Suprapubic skin (tissue), 4 donors: Measurements from ENCODE around the gene PIGL. TPM values are rescaled to one million over a fixed set of nuclear protein-coding genes. Genes with fewer than 3 reads are reported as not detected.
"Not testable (repeated sequence)": the region's sequence is repeated elsewhere in the genome, so short reads cannot be mapped to it uniquely, and the experiment has no call there.

Source experiments
- DNase-seq, 2 donors: peaks; one replicate each; pipeline ENCODE4 v3.0.0-alpha.2; 2019; ENCODE audit warnings: low spot score in 2 of 2
- H3K27ac ChIP-seq: fragments of 200-600 bp; sonication (generic); one replicate; pipeline ENCODE4 v1.5.1; 2019
- H3K27me3 ChIP-seq: fragments of 200-600 bp; sonication (generic); one replicate; pipeline ENCODE4 v1.5.1; 2019
- H3K36me3 ChIP-seq: fragments of 200-600 bp; sonication (generic); one replicate; pipeline ENCODE4 v1.5.1; 2019
- H3K4me1 ChIP-seq: fragments of 200-600 bp; sonication (generic); one replicate; pipeline ENCODE4 v1.5.1; 2019
- H3K4me3 ChIP-seq: fragments of 200-600 bp; sonication (generic); one replicate; pipeline ENCODE4 v1.5.1; 2019; ENCODE audit warnings: mild to moderate bottlenecking
- H3K9me3 ChIP-seq: fragments of 200-600 bp; sonication (generic); one replicate; pipeline ENCODE4 v1.5.1; 2019
- EP300 ChIP-seq: sonication (generic); formaldehyde crosslinking; IDR thresholded peaks from one replicate; pipeline ENCODE4 v1.6.1; 2017; ENCODE audit warnings: antibody characterized with exemption
- POLR2A ChIP-seq, 2 donors: fragments of 450-650 bp; IDR thresholded peaks; one replicate each; pipeline ENCODE4 v1.6.1; 2017; ENCODE audit warnings: antibody characterized with exemption in 2 of 2, mild to moderate bottlenecking in 2 of 2, moderate library complexity in 2 of 2
- POLR2AphosphoS5 ChIP-seq, 3 donors: sonication (generic); formaldehyde crosslinking; IDR thresholded peaks; one replicate each; pipeline ENCODE4 v1.6.1; 2017; ENCODE audit warnings: antibody characterized with exemption in 3 of 3
- WGBS: methylation state at CpG from one replicate; pipeline ENCODE4 v1.1.5; 2018; 5-methylcytosine and 5-hydroxymethylcytosine counted together
- total RNA-seq, 4 donors: library from RNA; depleted of rRNA; stranded (reverse); fragments of >200 nt; gene quantifications; one replicate each; pipeline ENCODE4 v1.1.0, GENCODE V29; 2016
- TF ChIP-seq, protein P1 (sequence below), 2 donors: fragments of 200-600 bp in 1 of 2; fragments of 450-650 bp in 1 of 2; sonication (generic) in 1 of 2; IDR thresholded peaks; one replicate each; pipeline ENCODE4 v1.5.1; 2016 to 2019; ENCODE audit warnings: antibody characterized with exemption in 2 of 2, mild to moderate bottlenecking in 1 of 2, moderate library complexity in 1 of 2

PIGL gene
- total RNA-seq, 4 donors from 2014 or later = 59.5 to 287 (median 76.6) TPM

GRCh38 chr17:16286947-16287562, 70.0 kb downstream of the PIGL start:
- Histone ChIP-seq H3K4me3 (no peak overlapping the region), H3K9me3 (no peaks in the 10 kb centered on the region), H3K27ac (peak overlapping the region; percentile 88), H3K36me3 (no peaks in the 10 kb centered on the region), H3K27me3 (no peaks in the 10 kb centered on the region), H3K4me1 (peaks cover 30% of the 10 kb centered on the region)
- WGBS = 77% methylated on average over 5 of the region's 10 CpGs
- TF ChIP-seq, protein P1, sequence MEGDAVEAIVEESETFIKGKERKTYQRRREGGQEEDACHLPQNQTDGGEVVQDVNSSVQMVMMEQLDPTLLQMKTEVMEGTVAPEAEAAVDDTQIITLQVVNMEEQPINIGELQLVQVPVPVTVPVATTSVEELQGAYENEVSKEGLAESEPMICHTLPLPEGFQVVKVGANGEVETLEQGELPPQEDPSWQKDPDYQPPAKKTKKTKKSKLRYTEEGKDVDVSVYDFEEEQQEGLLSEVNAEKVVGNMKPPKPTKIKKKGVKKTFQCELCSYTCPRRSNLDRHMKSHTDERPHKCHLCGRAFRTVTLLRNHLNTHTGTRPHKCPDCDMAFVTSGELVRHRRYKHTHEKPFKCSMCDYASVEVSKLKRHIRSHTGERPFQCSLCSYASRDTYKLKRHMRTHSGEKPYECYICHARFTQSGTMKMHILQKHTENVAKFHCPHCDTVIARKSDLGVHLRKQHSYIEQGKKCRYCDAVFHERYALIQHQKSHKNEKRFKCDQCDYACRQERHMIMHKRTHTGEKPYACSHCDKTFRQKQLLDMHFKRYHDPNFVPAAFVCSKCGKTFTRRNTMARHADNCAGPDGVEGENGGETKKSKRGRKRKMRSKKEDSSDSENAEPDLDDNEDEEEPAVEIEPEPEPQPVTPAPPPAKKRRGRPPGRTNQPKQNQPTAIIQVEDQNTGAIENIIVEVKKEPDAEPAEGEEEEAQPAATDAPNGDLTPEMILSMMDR (IDR thresholded peaks at IDR 0.05) = no peak
- no peak for TF ChIP-seq EP300
- DNase-seq = no peak

DNA sequence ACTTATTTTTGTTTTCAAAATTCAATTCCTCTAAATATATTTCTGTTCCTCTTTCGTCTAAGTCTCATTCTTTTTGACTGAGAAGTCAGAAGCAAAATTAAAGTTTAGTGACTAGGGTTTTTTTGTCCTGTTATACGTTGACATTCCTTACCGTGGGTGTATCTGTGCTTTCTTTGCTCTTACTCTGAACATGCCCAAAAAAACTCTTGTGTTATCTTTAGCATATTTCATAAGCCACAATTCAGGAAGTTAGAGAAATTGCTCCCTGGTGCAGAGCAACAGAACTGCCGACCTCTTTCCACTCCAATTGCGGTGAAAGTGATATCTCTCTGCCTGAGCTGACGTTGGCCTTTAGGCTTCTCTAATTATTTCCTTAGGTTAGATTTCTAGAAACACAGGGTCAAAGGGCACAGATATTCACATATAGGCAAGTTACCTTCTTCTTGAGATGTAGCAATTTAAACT, 70.6 kb downstream of the PIGL start:
- no peak for TF ChIP-seq POLR2A (IDR thresholded peaks at IDR 0.05)
- no peak for TF ChIP-seq POLR2AphosphoS5 (IDR thresholded peaks at IDR 0.05)
- Histone ChIP-seq H3K4me1 (peaks cover 30% of the 10 kb centered on the region), H3K9me3 (no peaks in the 10 kb centered on the region), H3K27me3 (no peaks in the 10 kb centered on the region), H3K36me3 (no peaks in the 10 kb centered on the region), H3K27ac (peak overlapping the region; percentile 88), H3K4me3 (no peak overlapping the region)
- 42% methylated on average over 6 of the region's 6 CpGs for WGBS
- DNase-seq = no peak

DNA sequence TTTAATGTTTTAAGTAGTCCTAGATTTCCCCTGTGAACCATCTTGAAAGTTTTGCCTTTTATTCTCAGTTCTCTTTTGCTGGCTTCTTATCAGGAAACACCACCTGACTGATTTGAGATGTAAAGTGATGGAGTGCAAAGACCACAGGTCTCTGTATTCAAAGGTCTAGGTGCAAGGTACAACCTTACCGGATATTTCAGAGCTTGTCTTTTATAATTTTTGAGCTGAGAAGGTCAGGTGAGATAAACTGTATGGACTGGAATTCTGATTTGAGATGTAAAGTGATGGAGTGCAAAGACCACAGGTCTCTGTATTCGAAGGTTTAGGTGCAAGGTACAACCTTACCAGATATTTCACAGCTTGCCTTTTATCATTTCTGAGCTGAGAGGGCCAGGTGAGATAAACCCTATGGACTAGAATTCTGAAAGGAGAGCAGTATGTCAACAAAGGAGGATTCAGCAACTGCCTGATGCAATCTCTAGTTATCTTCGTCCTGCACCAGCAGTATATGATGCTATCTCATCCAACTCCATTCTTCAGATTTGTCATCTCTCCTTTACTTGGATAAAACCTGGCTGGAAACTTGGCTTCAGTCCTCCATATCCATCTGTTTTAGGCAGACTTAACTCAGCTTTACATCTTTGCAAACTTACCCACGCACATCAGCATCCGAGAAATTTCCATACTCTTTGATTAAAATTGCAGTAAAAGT, 72.0 kb downstream of the PIGL start:
- Histone ChIP-seq H3K36me3 (no peaks in the 10 kb centered on the region), H3K9me3 (no peaks in the 10 kb centered on the region), H3K27me3 (no peaks in the 10 kb centered on the region), H3K27ac (no peak overlapping the region), H3K4me1 (peaks cover 30% of the 10 kb centered on the region), H3K4me3 (no peak overlapping the region)
- no peak for DNase-seq
- TF ChIP-seq POLR2A (IDR thresholded peaks at IDR 0.05) (no peak), POLR2AphosphoS5 (IDR thresholded peaks at IDR 0.05) (no peak), EP300 (no peak)
- TF ChIP-seq, protein P1 (IDR thresholded peaks at IDR 0.05) = no peak
- 89% methylated on average over 5 of the region's 5 CpGs for WGBS

DNA sequence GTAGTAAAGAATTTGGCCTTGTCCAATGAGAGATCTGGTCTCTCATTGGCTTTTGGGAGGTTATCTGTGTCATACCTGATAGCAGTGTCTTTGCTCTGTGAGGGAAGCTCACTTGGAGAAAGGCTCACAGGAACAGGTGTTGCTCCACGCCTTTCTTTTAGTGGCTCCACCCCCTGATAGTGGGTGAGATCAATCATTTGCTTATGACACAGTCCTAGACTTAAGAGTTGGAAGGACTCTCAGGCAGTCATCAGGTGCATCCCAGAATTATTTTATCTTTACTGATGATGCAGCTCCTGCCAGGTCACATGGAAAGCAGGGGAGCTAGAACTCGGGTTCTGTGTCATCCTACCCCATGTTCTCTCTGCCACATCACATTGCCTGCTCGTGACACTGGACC, 76.9 kb downstream of the PIGL start:
- no peaks in the 10 kb centered on the region for H3K36me3 ChIP-seq
- no peaks in the 10 kb centered on the region for H3K4me1 ChIP-seq
- no peak overlapping the region for H3K4me3 ChIP-seq
- no peaks in the 10 kb centered on the region for H3K9me3 ChIP-seq
- H3K27me3 ChIP-seq = no peaks in the 10 kb centered on the region
- DNase-seq = no peak
- 85% methylated on average over 3 of the region's 3 CpGs for WGBS
- no peak overlapping the region for H3K27ac ChIP-seq
- TF ChIP-seq POLR2A (IDR thresholded peaks at IDR 0.05) (no peak), EP300 (no peak), POLR2AphosphoS5 (IDR thresholded peaks at IDR 0.05) (no peak)
- TF ChIP-seq, protein P1 (IDR thresholded peaks at IDR 0.05) = no peak

DNA sequence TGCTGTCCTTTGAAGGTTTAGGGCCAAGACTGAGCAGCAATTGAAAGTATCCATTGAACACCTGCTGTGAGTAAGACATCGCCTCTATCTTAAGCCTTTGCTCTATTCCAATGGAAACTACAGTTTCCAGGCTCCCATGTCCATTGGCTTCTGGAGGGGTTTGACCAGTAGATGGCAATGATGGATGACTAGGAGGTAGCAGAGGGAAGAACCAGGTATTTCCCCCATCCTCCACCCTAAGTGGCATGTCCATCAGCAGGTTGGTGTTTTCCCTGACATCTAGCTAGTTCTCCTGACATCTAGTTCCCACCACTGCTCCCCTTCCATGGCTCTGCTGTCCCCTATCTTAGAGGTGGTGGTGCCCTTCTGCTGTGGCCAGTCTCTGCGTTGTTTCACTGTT, 77.5 kb downstream of the PIGL start:
- 96% methylated on average over 2 of the region's 2 CpGs for WGBS
- TF ChIP-seq POLR2AphosphoS5 (IDR thresholded peaks at IDR 0.05) (no peak), EP300 (no peak)
- TF ChIP-seq, protein P1 (IDR thresholded peaks at IDR 0.05) = no peak
- Histone ChIP-seq H3K27ac (no peak overlapping the region), H3K27me3 (no peaks in the 10 kb centered on the region), H3K4me1 (no peaks in the 10 kb centered on the region), H3K9me3 (no peaks in the 10 kb centered on the region), H3K36me3 (peaks cover 1% of the 10 kb centered on the region), H3K4me3 (no peak overlapping the region)
- no peak for DNase-seq

- not testable (repeated sequence) for H3K4me1 ChIP-seq, DNase-seq, H3K27ac ChIP-seq, H3K27me3 ChIP-seq, H3K4me3 ChIP-seq, H3K9me3 ChIP-seq
- WGBS = 94% methylated on average over 3 of the region's 3 CpGs
- H3K36me3 ChIP-seq = peaks cover 12% of the 10 kb centered on the region
Observed at GRCh38 chr17:16296072-16296471, 79.1 kb downstream of the PIGL start.
